GM12873 (cell line): Measurements from ENCODE around the gene C10orf90.

Experiments
- TF ChIP-seq, protein P1 (sequence below): IDR thresholded peaks from 2 replicates; pipeline ENCODE4 v1.5.1; 2012; ENCODE audit warnings: low read depth, mild to moderate bottlenecking, moderate library complexity, low read length, control low read depth; ENCODE audit not compliant: insufficient read depth; ENCODE audit errors: missing control alignments

C10orf90 gene

DNA sequence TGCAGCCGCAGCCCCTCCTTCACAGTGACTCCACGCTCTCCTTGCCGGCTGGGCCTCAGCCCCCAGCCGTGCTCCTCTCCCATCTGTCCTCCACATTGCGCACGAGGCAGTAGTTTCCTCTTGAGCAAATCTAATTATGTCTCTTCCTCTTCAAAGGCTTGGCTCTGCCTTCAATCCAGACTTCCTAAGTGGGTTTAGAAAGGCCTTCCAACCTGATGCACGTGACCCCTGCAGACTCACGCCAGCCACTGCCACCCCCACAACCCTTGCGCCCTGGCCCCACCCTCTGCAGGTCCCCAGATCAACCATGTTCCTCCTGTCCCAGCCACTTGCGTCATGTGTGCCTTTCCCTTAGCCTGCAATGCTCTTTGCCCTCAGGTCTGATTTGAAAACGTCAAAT is 207.2 kb downstream of the C10orf90 start:
- TF ChIP-seq, protein P1, sequence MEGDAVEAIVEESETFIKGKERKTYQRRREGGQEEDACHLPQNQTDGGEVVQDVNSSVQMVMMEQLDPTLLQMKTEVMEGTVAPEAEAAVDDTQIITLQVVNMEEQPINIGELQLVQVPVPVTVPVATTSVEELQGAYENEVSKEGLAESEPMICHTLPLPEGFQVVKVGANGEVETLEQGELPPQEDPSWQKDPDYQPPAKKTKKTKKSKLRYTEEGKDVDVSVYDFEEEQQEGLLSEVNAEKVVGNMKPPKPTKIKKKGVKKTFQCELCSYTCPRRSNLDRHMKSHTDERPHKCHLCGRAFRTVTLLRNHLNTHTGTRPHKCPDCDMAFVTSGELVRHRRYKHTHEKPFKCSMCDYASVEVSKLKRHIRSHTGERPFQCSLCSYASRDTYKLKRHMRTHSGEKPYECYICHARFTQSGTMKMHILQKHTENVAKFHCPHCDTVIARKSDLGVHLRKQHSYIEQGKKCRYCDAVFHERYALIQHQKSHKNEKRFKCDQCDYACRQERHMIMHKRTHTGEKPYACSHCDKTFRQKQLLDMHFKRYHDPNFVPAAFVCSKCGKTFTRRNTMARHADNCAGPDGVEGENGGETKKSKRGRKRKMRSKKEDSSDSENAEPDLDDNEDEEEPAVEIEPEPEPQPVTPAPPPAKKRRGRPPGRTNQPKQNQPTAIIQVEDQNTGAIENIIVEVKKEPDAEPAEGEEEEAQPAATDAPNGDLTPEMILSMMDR = no peak

DNA sequence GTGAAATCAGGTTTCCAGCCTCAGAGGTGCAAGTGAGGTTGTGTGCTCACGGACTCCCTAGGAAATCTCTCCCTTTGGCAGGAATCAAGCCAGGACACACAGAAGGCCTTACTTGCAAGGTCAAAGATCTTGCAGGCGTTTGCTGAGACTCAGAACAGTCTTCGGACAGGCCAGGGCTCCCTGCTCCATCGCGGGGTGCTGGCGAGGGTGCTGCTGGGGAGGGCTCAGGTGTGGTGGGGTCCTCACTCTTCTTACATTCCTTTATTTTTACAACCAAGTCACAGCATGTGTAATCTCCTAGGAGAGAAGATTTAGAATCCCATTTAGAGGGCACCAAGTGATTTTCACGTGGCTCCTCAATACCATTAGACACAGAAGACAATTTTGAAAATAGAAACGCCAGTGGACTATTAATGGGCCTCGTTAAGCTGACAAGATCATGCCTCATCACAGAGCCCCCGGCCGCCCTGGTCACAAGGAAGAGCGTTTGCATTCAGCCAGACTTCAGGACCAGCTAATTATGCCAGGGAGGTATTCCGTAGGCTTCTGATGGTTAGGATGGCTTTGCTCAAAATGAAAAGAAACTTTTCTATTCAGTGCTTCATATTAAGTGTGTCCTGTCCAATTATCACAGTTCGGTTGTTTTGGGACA is 209.1 kb downstream of the C10orf90 start:
- TF ChIP-seq, protein P1 = no peak

DNA sequence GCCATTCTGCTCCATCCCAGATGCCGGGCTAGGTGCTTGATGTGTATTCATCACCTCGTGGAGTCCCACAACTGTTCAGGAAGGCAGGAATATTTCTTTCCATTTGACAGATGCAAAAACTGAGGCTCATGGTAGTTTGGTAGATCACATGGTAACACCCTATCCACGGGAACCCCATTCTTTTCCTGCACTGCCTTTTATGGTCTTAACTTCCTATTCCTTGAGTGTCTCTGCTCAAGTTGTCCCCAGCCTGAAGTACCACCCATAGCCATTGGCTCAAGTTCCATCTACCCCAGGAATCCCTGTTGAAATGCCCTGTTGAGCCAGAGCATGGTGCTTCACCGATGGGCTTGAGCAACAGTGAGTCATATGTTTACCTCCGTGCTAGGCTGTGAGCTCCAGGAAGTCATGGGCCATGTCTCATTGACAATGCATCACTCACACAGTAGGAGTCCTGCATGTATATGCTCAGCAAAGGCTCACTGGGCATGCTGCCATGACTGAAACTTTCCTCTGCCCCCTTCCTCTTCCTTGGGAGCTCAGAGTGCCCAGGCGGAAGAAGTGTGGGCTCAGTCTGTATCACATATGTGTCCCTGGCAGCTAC is 210.5 kb downstream of the C10orf90 start:
- TF ChIP-seq, protein P1 = no peak

DNA sequence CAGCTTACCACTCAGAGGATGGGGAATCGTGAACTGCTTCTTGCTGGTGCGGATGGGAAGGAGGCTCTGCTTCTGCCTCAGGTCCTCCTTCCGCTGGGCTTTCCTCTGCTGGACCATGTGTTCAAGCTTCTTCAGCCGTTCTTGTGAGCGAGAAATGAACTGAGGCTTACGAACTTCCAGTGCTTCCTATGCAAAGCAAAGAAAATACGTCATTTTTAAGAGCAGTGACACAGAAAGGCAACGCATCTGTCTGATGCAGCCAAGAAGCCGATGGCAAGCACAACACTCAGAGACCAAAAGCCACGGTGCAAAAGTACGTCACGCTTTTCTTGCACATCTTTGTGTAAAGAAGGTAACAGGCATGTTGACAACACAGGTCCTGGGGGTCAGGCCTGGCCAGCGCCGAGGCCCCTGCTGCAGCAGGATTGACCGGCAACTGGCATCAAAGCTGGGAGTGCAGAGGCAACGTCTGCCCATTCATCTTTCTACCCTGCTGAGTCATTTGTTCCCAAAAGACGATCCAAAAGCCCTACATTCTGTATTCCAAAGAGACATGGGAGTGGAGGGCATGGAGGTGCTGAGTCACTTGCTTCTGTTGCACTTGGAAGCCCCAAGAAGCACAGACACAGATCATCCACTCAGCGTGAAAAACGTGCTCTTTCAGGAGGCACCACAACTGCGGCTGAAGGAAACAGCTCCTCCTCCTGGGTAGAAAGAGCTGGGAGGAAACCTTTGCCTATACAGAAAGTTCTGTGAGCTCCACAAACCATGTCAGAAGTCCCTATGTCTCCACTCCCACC is 211.3 kb downstream of the C10orf90 start:
- TF ChIP-seq, protein P1 = no peak

DNA sequence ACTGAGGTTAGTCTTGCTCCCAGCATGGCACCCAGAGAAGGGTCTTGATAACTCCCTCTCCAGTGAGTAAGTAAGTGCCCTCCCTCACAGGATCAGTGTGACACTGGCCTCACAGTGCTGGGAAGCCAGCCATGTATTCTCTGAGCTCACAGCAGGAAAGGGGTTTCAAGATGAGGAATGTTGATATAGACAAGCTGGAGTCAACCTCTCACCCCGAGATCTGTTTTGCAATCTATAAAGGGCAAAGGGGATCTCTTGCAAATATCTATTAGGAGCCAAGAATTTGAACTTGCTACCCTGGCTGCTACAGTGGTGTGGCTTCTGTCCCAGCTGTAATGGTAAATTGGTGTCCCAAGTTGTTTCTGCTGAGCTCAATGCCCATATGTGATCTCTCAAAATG is 212.0 kb downstream of the C10orf90 start:
- TF ChIP-seq, protein P1 = no peak

DNA sequence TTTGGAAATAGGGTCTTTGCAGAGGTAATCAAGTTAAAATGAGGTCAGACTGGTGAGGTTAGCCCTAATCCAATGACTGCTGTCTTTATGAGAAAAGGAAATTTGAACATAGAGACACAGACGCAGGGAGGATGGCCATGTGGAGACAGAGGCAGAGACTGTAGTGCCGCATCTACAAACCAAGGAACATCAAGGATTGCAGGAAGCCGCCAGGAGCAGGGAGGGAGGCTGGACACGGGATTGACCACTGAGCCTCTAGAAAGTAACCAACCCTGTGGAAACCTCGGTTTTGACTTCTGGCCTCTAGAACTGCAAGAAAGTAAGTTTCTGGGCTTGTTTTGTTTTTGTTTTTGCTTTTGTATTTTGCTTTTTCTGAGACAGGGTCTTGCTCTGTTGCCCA is 213.9 kb downstream of the C10orf90 start:
- TF ChIP-seq, protein P1 = no peak

DNA sequence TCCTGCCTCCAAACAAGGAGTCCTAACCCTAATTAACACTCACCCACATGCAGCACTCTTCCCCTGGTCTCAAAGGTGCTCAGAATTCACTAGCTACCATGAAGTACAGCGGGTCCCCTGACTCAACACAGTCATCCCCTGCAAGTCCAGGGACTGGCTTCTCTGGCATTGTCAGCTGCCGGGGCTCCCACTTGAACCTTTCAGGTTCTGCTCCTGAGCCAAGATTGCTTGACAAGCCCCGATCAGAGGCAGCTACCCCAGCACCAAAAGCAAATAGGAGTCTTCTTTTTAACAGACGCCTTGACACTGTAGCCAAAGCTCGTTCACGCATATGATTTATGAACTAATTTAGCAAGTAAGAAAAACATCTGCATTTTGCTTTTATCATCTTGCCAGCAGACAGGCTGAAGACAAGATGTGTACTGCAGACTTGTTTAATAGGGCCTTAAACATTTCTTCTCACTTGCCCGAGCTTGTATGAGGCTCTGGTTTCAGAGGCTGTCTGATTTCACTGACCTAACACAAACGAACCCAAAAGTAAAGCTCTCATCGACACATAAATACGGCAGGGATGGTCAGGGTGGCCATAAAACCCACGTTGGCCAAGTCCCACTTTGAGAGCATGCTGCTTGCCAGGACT is 214.6 kb downstream of the C10orf90 start:
- TF ChIP-seq, protein P1 = no peak
